Suprapubic skin (tissue), 4 donors: Measurements from ENCODE around the gene C10orf67. TPM values are rescaled to one million over a fixed set of nuclear protein-coding genes. Genes with fewer than 3 reads are reported as not detected.

Experiments
- DNase-seq, 2 donors: peaks; one replicate each; pipeline ENCODE4 v3.0.0-alpha.2; 2019; ENCODE audit warnings: low spot score in 2 of 2
- H3K27ac ChIP-seq: fragments of 200-600 bp; sonication (generic); one replicate; pipeline ENCODE4 v1.5.1; 2019
- H3K27me3 ChIP-seq: fragments of 200-600 bp; sonication (generic); one replicate; pipeline ENCODE4 v1.5.1; 2019
- H3K36me3 ChIP-seq: fragments of 200-600 bp; sonication (generic); one replicate; pipeline ENCODE4 v1.5.1; 2019
- H3K4me1 ChIP-seq: fragments of 200-600 bp; sonication (generic); one replicate; pipeline ENCODE4 v1.5.1; 2019
- H3K4me3 ChIP-seq: fragments of 200-600 bp; sonication (generic); one replicate; pipeline ENCODE4 v1.5.1; 2019; ENCODE audit warnings: mild to moderate bottlenecking
- H3K9me3 ChIP-seq: fragments of 200-600 bp; sonication (generic); one replicate; pipeline ENCODE4 v1.5.1; 2019
- CTCF ChIP-seq, 2 donors: fragments of 200-600 bp in 1 of 2; fragments of 450-650 bp in 1 of 2; sonication (generic) in 1 of 2; IDR thresholded peaks; one replicate each; pipeline ENCODE4 v1.5.1; 2016 to 2019; ENCODE audit warnings: antibody characterized with exemption in 2 of 2, mild to moderate bottlenecking in 1 of 2, moderate library complexity in 1 of 2
- EP300 ChIP-seq: sonication (generic); formaldehyde crosslinking; IDR thresholded peaks from one replicate; pipeline ENCODE4 v1.6.1; 2017; ENCODE audit warnings: antibody characterized with exemption
- POLR2A ChIP-seq, 2 donors: fragments of 450-650 bp; IDR thresholded peaks; one replicate each; pipeline ENCODE4 v1.6.1; 2017; ENCODE audit warnings: antibody characterized with exemption in 2 of 2, mild to moderate bottlenecking in 2 of 2, moderate library complexity in 2 of 2
- POLR2AphosphoS5 ChIP-seq, 3 donors: sonication (generic); formaldehyde crosslinking; IDR thresholded peaks; one replicate each; pipeline ENCODE4 v1.6.1; 2017; ENCODE audit warnings: antibody characterized with exemption in 3 of 3
- WGBS: methylation state at CpG from one replicate; pipeline ENCODE4 v1.1.5; 2018; 5-methylcytosine and 5-hydroxymethylcytosine counted together
- total RNA-seq, 4 donors: library from RNA; depleted of rRNA; stranded (reverse); fragments of >200 nt; gene quantifications; one replicate each; pipeline ENCODE4 v1.1.0, GENCODE V29; 2016

The C10orf67 gene
- total RNA-seq, 4 donors from 2014 or later, result 0.93 to 1.5 (median 1.5) TPM

GRCh38 chr10:23191764-23192711 is 152.6 kb downstream of the C10orf67 start, which contains the start of gene PTF1A:
Gene PTF1A, plus strand, starts transcription at chr10:23192312. Its CDS starts 219 bp downstream, at chr10:23192531.
- WGBS, result 0% methylated on average over 5 of the region's 107 CpGs
- Histone ChIP-seq H3K27me3 (peaks cover 100% of the 10 kb centered on the region), H3K4me1 (peaks cover 21% of the 10 kb centered on the region), H3K36me3 (no peaks in the 10 kb centered on the region), H3K27ac (no peak within 1 kb of the TSS), H3K9me3 (no peaks in the 10 kb centered on the region), H3K4me3 (peak within 1 kb of the TSS; percentile 23)
- no peak for DNase-seq
- TF ChIP-seq POLR2A (IDR thresholded peaks at IDR 0.05) (no peak), CTCF (IDR thresholded peaks at IDR 0.05) (no peak), EP300 (no peak), POLR2AphosphoS5 (IDR thresholded peaks at IDR 0.05) (no peak)

GRCh38 chr10:23190872-23191763 is 153.5 kb downstream of the C10orf67 start:
- peaks cover 100% of the 10 kb centered on the region for H3K27me3 ChIP-seq
- DNase-seq, result no peak
- no peaks in the 10 kb centered on the region for H3K9me3 ChIP-seq
- TF ChIP-seq POLR2AphosphoS5 (IDR thresholded peaks at IDR 0.05) (no peak), POLR2A (IDR thresholded peaks at IDR 0.05) (no peak), CTCF (IDR thresholded peaks at IDR 0.05) (no peak), EP300 (no peak)
- no peaks in the 10 kb centered on the region for H3K36me3 ChIP-seq
- H3K4me1 ChIP-seq, result peaks cover 21% of the 10 kb centered on the region
- no peak overlapping the region for H3K4me3 ChIP-seq
- 2% methylated on average over 36 of the region's 36 CpGs for WGBS
- no peak overlapping the region for H3K27ac ChIP-seq

GRCh38 chr10:23189024-23189423 is 155.6 kb downstream of the C10orf67 start:
- Histone ChIP-seq H3K27ac (no peak overlapping the region), H3K4me1 (peaks cover 13% of the 10 kb centered on the region), H3K9me3 (no peaks in the 10 kb centered on the region), H3K36me3 (no peaks in the 10 kb centered on the region), H3K4me3 (no peak overlapping the region), H3K27me3 (peaks cover 93% of the 10 kb centered on the region)
- TF ChIP-seq CTCF (IDR thresholded peaks at IDR 0.05) (no peak), EP300 (no peak), POLR2AphosphoS5 (IDR thresholded peaks at IDR 0.05) (no peak), POLR2A (IDR thresholded peaks at IDR 0.05) (no peak)
- no peak for DNase-seq
- WGBS, result 15% methylated on average over 5 of the region's 5 CpGs

GRCh38 chr10:23187155-23187554 is 157.4 kb downstream of the C10orf67 start:
- Histone ChIP-seq H3K27me3 (peaks cover 89% of the 10 kb centered on the region), H3K9me3 (no peaks in the 10 kb centered on the region), H3K4me3 (no peak overlapping the region), H3K36me3 (no peaks in the 10 kb centered on the region), H3K27ac (no peak overlapping the region), H3K4me1 (peaks cover 8% of the 10 kb centered on the region)
- TF ChIP-seq EP300 (no peak), POLR2AphosphoS5 (IDR thresholded peaks at IDR 0.05) (no peak), POLR2A (IDR thresholded peaks at IDR 0.05) (no peak), CTCF (IDR thresholded peaks at IDR 0.05) (no peak)
- no peak for DNase-seq
- WGBS, result 75% methylated on average over 1 of the region's 1 CpG
